ENCODE measurements around the gene GRAP2. TPM values are rescaled to one million over a fixed set of nuclear protein-coding genes. Genes with fewer than 3 reads are reported as not detected.

The GRAP2 gene
- total RNA-seq, 1 experiment from 2014 or later: 0.42 TPM

DNA sequence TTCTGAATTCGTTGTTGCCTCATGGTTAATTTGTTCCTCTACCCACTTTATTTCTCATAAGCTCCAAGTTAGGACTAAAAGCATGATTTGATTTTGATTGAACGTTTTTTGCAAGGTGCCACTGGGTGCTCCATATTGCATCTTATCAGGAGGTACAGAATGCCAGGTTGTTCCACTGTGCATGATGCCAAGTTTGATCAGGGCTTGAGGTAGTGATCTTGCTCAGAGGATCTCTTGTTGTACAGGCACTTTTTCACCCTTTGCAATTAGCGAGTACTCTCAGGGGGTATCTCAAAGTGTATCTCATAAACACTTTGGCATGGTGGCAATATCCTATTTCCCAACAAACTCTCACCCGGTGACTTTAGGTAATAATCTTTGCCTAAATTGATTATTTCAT, 4.0 kb downstream of the GRAP2 start:
- H3K4me2 ChIP-seq (ENCODE audit: low read length): no peak overlapping the region
- no peaks in the 10 kb centered on the region for H3K9me3 ChIP-seq (ENCODE audit: control insufficient read depth in 1 of 2, insufficient read depth in 1 of 2, low read depth in 1 of 2, low read length in 2 of 2)
- no peak for DNase-seq (ENCODE audit: low read depth, low spot score)
- ChIA-PET RAD21 (ENCODE audit: low non-redundant PET in 1 of 2, low total read pairs in 2 of 2, uncharacterized antibody in 2 of 2, unreplicated experiment in 2 of 2) (no interaction called here), CTCF (no interaction called here), POLR2A (no interaction called here)
- H3K4me1 ChIP-seq (ENCODE audit: control insufficient read depth in 1 of 2, insufficient read depth in 2 of 2, low read length in 2 of 2): no peaks in the 10 kb centered on the region
- no peak for ATAC-seq
- no peak overlapping the region for H2AFZ ChIP-seq (ENCODE audit: low read depth, low read length, poor library complexity, severe bottlenecking)
- no peaks in the 10 kb centered on the region for H3K9me2 ChIP-seq (ENCODE audit: insufficient read depth)
- H3K27ac ChIP-seq (ENCODE audit: low read depth, low read length): no peak overlapping the region
- intact Hi-C loops (cut with micrococcal nuclease): no loop called here
- BruUV-seq (replicated peaks): no TSS peak
- no peaks in the 10 kb centered on the region for H3K36me3 ChIP-seq (ENCODE audit: control insufficient read depth in 1 of 2, insufficient read depth in 2 of 2, low read length in 2 of 2)
- H3K9ac ChIP-seq (ENCODE audit: low read length): no peak overlapping the region
- TF ChIP-seq, protein P1, sequence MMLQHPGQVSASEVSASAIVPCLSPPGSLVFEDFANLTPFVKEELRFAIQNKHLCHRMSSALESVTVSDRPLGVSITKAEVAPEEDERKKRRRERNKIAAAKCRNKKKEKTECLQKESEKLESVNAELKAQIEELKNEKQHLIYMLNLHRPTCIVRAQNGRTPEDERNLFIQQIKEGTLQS (IDR thresholded peaks at IDR 0.05): no peak
- TF ChIP-seq EZH2 (IDR thresholded peaks at IDR 0.05): no peak
- H4K20me1 ChIP-seq (ENCODE audit: insufficient read depth): no peaks in the 10 kb centered on the region
- no peak overlapping the region for H3K4me3 ChIP-seq (replicated peaks in 1 of 2; ENCODE audit: low read depth in 1 of 2, low read length in 2 of 2)
- peaks cover 69% of the 10 kb centered on the region for H3K27me3 ChIP-seq (ENCODE audit: insufficient read depth, low read length)
- H3K79me2 ChIP-seq (ENCODE audit: insufficient read depth, low read length): no peaks in the 10 kb centered on the region

DNA sequence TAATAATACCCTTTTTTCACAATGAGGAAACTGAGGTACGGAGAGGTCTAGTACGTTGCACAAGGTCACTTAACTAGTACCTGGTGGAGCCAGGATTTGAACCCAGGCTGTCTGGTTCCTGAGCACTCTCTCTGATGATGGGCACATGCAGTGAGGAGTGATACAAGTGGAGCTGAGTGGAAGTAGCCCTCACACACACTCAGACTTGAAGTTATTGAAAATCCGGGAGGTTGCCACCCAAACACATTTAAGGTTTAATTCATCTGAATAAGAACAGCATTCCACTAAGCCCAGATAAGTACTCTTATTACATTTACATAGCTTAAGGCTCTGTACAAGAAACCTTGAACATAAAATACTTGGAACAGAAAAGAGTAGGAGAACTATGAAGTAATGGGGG, 4.8 kb downstream of the GRAP2 start:
- intact Hi-C loops (cut with micrococcal nuclease): no loop called here

More for the DNA sequence above, 4.8 kb downstream of the GRAP2 start:
- BruUV-seq (replicated peaks): no TSS peak
- ATAC-seq (no peak), DNase-seq (ENCODE audit: low read depth, low spot score) (no peak)
- POLR2A ChIA-PET: no interaction called here
- RAD21 ChIA-PET (ENCODE audit: low non-redundant PET in 1 of 2, low total read pairs in 2 of 2, uncharacterized antibody in 2 of 2, unreplicated experiment in 2 of 2): no interaction called here
- no peaks in the 10 kb centered on the region for H3K9me3 ChIP-seq (ENCODE audit: control insufficient read depth in 1 of 2, insufficient read depth in 1 of 2, low read depth in 1 of 2, low read length in 2 of 2)
- H3K36me3 ChIP-seq (ENCODE audit: control insufficient read depth in 1 of 2, insufficient read depth in 2 of 2, low read length in 2 of 2): no peaks in the 10 kb centered on the region
- H3K4me1 ChIP-seq (ENCODE audit: control insufficient read depth in 1 of 2, insufficient read depth in 2 of 2, low read length in 2 of 2): no peaks in the 10 kb centered on the region
- no peak overlapping the region for H3K9ac ChIP-seq (ENCODE audit: low read length)
- no peaks in the 10 kb centered on the region for H3K9me2 ChIP-seq (ENCODE audit: insufficient read depth)
- no peak for TF ChIP-seq ZNF274 (IDR thresholded peaks at IDR 0.05; ENCODE audit: low read depth, low read length)
- no peak for TF ChIP-seq EZH2 (IDR thresholded peaks at IDR 0.05)
- no peak for TF ChIP-seq SP1 (IDR thresholded peaks at IDR 0.05; ENCODE audit: low read depth)
- no peak for TF ChIP-seq POLR2A (IDR thresholded peaks at IDR 0.05; ENCODE audit: borderline replicate concordance, extremely low read depth, insufficient read depth, insufficient read length)
- TF ChIP-seq FOSL1 (IDR thresholded peaks at IDR 0.05; ENCODE audit: low read depth): no peak
- TF ChIP-seq RAD21 (IDR thresholded peaks at IDR 0.05; ENCODE audit: low read depth): no peak
- H2AFZ ChIP-seq (ENCODE audit: low read depth, low read length, poor library complexity, severe bottlenecking): no peak overlapping the region
- H3K79me2 ChIP-seq (ENCODE audit: insufficient read depth, low read length): no peaks in the 10 kb centered on the region
- H3K27ac ChIP-seq (ENCODE audit: low read depth, low read length): no peak overlapping the region
- H4K20me1 ChIP-seq (ENCODE audit: insufficient read depth): no peaks in the 10 kb centered on the region
- no peak overlapping the region for H3K4me2 ChIP-seq (ENCODE audit: low read length)
- H3K4me3 ChIP-seq (replicated peaks in 1 of 2; ENCODE audit: low read depth in 1 of 2, low read length in 2 of 2): no peak overlapping the region
- CTCF ChIA-PET: no interaction called here
- peaks cover 67% of the 10 kb centered on the region for H3K27me3 ChIP-seq (ENCODE audit: insufficient read depth, low read length)
